Measurements from ENCODE around the gene INSC.

DNA sequence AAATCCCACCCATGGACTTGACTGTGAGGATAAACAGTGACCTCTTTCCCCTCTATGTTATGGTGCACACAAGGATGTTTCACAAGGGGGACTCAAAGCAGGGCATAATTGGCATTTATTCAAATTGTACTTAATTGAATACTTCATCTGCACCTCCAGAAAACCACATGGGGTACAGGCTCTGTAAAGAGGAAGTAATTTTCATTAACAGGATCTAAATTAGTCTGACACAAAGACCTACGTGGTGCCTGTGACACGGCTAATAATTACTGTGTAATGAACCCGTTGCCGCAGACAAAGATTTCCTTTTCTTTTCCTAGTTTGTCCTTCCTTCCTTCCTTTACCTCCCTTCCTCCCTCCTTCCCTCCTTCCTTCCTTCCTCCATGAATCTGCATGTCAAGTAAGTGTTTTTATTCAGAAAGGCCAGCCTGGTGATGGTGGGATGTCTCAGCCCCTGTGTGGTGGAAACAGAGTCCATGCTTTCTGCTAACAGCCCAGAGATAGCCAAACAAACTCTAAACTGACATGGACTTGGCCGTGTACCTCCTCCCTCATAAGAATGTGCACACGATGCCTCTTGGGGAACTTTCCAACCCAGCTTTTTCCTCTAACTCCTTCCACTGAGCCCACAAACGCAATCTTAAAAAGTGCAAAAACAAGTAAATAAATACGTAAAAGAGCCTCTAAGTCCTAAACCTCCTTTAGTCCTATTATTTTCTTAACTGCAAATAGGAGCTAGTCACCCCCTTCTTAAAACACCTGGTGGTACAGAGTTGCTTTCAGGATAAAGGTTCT is 118.8 kb downstream of the INSC start:
- TF ChIP-seq, protein P1, sequence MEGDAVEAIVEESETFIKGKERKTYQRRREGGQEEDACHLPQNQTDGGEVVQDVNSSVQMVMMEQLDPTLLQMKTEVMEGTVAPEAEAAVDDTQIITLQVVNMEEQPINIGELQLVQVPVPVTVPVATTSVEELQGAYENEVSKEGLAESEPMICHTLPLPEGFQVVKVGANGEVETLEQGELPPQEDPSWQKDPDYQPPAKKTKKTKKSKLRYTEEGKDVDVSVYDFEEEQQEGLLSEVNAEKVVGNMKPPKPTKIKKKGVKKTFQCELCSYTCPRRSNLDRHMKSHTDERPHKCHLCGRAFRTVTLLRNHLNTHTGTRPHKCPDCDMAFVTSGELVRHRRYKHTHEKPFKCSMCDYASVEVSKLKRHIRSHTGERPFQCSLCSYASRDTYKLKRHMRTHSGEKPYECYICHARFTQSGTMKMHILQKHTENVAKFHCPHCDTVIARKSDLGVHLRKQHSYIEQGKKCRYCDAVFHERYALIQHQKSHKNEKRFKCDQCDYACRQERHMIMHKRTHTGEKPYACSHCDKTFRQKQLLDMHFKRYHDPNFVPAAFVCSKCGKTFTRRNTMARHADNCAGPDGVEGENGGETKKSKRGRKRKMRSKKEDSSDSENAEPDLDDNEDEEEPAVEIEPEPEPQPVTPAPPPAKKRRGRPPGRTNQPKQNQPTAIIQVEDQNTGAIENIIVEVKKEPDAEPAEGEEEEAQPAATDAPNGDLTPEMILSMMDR (conservative IDR thresholded peaks at IDR 0.05; ENCODE audit: low read depth, low read length) = no peak
- no peak for TF ChIP-seq EZH2 (IDR thresholded peaks at IDR 0.05; ENCODE audit: borderline replicate concordance, low read depth, low read length, poor library complexity, severe bottlenecking)

Data from A673 (cell line).